Activated T-helper 17 cell treated with anti-CD3 and anti-CD28 coated beads, Interleukin-2, amount 50 U/mL, for 72 hours (primary cell): ENCODE results near the gene NET1. TPM values are rescaled to one million over a fixed set of nuclear protein-coding genes. Genes with fewer than 3 reads are reported as not detected.

ENCODE experiments used
- total RNA-seq, 2 donors: library from RNA; stranded (reverse); gene quantifications; one replicate each; pipeline ENCODE4 v1.2.3, GENCODE V29; 2022

NET1 gene
- total RNA-seq, 2 donors from 2014 or later: 17.0 to 39.6 TPM

Other genes starting within 250 kb of the NET1 start
- gene AKR1C8, start 227.4 kb upstream of the NET1 start, total RNA-seq: 1 to 10 TPM in 1 of 2 donors, under 1 TPM in 1; 0.26 to 1.1 TPM
- gene AKR1C4, start 215.7 kb upstream of the NET1 start, total RNA-seq: under 1 TPM in 1 of 2 donors, not detected in 1; 0.71 TPM
- gene UCN3, start 47.6 kb upstream of the NET1 start, total RNA-seq: not detected
- not detected for gene TUBAL3, start 7.7 kb upstream of the NET1 start, total RNA-seq
- not detected for gene CALML5, start 87.0 kb downstream of the NET1 start, total RNA-seq
- not detected for gene CALML3, start 112.4 kb downstream of the NET1 start, total RNA-seq